Measurements from ENCODE around the gene OMP. TPM values are rescaled to one million over a fixed set of nuclear protein-coding genes. Genes with fewer than 3 reads are reported as not detected.

The OMP gene
- total and polyA plus RNA-seq, 2 of the 13 experiments (the other 11 are each of a cell fraction or from before 2014, with no cell fraction given): not detected

DNA sequence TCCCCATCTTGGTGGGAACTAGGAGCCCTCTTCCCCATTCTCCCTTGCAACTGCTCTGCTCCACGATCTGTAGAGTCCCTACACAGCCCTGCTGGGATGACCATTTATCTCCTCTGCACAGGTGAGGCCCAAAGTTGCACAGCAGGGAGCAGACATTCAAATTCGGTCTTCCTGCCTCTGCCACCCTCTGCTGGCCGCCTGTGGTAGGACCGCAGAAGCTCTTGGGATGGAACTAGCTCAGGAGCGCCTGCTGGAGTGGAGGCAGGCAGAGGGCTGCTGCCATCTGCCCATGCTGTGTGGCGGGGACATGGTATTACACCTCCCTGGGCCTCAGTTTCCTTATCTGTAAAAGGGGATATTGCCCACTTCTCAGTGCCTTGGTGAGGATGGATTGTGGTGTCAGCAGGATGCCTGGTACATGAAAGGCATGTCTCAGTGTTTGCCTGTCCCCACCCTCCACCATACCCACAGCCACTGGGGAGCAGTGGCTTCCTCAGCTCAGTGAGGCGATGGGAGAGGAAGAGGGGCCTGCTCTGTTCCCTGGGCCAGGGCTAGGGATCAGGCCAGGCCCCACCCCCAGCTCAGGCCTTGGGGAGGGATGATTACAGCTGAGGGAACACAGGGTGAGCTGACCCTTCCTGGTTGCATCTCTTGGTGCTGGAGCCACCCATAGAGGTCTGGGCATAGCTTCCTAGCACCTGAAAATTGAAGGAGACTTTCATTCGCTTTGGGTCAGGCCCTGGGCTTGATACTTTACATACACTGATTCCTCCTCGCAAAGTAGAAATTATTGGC is 11.3 kb upstream of the OMP start (continued):
- peak; percentile 56; the same call in 1 of the 2 replicates for TF ChIP-seq ZBTB25 (CRISPR knock-in tag; IDR thresholded peaks at IDR 0.05)
- no peak for TF ChIP-seq ZC3H13 (CRISPR knock-in tag; IDR thresholded peaks at IDR 0.05)
- TF ChIP-seq XRCC5 (optimal IDR thresholded peaks at IDR 0.05; ENCODE audit: low read length): peak; percentile 94
- no peak for TF ChIP-seq ZNF468 (CRISPR knock-in tag; IDR thresholded peaks at IDR 0.05)
- TF ChIP-seq, protein P1, sequence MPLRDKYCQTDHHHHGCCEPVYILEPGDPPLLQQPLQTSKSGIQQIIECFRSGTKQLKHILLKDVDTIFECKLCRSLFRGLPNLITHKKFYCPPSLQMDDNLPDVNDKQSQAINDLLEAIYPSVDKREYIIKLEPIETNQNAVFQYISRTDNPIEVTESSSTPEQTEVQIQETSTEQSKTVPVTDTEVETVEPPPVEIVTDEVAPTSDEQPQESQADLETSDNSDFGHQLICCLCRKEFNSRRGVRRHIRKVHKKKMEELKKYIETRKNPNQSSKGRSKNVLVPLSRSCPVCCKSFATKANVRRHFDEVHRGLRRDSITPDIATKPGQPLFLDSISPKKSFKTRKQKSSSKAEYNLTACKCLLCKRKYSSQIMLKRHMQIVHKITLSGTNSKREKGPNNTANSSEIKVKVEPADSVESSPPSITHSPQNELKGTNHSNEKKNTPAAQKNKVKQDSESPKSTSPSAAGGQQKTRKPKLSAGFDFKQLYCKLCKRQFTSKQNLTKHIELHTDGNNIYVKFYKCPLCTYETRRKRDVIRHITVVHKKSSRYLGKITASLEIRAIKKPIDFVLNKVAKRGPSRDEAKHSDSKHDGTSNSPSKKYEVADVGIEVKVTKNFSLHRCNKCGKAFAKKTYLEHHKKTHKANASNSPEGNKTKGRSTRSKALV (CRISPR knock-in tag; IDR thresholded peaks at IDR 0.05): no peak
- TF ChIP-seq, protein P2, sequence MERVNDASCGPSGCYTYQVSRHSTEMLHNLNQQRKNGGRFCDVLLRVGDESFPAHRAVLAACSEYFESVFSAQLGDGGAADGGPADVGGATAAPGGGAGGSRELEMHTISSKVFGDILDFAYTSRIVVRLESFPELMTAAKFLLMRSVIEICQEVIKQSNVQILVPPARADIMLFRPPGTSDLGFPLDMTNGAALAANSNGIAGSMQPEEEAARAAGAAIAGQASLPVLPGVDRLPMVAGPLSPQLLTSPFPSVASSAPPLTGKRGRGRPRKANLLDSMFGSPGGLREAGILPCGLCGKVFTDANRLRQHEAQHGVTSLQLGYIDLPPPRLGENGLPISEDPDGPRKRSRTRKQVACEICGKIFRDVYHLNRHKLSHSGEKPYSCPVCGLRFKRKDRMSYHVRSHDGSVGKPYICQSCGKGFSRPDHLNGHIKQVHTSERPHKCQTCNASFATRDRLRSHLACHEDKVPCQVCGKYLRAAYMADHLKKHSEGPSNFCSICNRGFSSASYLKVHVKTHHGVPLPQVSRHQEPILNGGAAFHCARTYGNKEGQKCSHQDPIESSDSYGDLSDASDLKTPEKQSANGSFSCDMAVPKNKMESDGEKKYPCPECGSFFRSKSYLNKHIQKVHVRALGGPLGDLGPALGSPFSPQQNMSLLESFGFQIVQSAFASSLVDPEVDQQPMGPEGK (CRISPR knock-in tag; IDR thresholded peaks at IDR 0.05): no peak
- TF ChIP-seq CHCHD3 (CRISPR knock-in tag; IDR thresholded peaks at IDR 0.05): no peak
- TF ChIP-seq, protein P3, sequence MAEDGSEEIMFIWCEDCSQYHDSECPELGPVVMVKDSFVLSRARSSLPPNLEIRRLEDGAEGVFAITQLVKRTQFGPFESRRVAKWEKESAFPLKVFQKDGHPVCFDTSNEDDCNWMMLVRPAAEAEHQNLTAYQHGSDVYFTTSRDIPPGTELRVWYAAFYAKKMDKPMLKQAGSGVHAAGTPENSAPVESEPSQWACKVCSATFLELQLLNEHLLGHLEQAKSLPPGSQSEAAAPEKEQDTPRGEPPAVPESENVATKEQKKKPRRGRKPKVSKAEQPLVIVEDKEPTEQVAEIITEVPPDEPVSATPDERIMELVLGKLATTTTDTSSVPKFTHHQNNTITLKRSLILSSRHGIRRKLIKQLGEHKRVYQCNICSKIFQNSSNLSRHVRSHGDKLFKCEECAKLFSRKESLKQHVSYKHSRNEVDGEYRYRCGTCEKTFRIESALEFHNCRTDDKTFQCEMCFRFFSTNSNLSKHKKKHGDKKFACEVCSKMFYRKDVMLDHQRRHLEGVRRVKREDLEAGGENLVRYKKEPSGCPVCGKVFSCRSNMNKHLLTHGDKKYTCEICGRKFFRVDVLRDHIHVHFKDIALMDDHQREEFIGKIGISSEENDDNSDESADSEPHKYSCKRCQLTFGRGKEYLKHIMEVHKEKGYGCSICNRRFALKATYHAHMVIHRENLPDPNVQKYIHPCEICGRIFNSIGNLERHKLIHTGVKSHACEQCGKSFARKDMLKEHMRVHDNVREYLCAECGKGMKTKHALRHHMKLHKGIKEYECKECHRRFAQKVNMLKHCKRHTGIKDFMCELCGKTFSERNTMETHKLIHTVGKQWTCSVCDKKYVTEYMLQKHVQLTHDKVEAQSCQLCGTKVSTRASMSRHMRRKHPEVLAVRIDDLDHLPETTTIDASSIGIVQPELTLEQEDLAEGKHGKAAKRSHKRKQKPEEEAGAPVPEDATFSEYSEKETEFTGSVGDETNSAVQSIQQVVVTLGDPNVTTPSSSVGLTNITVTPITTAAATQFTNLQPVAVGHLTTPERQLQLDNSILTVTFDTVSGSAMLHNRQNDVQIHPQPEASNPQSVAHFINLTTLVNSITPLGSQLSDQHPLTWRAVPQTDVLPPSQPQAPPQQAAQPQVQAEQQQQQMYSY (CRISPR knock-in tag; IDR thresholded peaks at IDR 0.05): no peak
- TF ChIP-seq, protein P4, sequence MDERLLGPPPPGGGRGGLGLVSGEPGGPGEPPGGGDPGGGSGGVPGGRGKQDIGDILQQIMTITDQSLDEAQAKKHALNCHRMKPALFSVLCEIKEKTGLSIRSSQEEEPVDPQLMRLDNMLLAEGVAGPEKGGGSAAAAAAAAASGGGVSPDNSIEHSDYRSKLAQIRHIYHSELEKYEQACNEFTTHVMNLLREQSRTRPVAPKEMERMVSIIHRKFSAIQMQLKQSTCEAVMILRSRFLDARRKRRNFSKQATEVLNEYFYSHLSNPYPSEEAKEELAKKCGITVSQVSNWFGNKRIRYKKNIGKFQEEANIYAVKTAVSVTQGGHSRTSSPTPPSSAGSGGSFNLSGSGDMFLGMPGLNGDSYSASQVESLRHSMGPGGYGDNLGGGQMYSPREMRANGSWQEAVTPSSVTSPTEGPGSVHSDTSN (CRISPR knock-in tag; IDR thresholded peaks at IDR 0.05): no peak
- TF ChIP-seq, protein P5, sequence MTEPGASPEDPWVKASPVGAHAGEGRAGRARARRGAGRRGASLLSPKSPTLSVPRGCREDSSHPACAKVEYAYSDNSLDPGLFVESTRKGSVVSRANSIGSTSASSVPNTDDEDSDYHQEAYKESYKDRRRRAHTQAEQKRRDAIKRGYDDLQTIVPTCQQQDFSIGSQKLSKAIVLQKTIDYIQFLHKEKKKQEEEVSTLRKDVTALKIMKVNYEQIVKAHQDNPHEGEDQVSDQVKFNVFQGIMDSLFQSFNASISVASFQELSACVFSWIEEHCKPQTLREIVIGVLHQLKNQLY (CRISPR knock-in tag; IDR thresholded peaks at IDR 0.05): no peak
- TF ChIP-seq SP4 (CRISPR knock-in tag; IDR thresholded peaks at IDR 0.05): no peak
- no peak for TF ChIP-seq ZNF30 (CRISPR knock-in tag; IDR thresholded peaks at IDR 0.05)
- TF ChIP-seq ZNF430 (CRISPR knock-in tag; IDR thresholded peaks at IDR 0.05): no peak
- no peak for TF ChIP-seq ZNF501 (CRISPR knock-in tag; IDR thresholded peaks at IDR 0.05)
- TF ChIP-seq, protein P6, sequence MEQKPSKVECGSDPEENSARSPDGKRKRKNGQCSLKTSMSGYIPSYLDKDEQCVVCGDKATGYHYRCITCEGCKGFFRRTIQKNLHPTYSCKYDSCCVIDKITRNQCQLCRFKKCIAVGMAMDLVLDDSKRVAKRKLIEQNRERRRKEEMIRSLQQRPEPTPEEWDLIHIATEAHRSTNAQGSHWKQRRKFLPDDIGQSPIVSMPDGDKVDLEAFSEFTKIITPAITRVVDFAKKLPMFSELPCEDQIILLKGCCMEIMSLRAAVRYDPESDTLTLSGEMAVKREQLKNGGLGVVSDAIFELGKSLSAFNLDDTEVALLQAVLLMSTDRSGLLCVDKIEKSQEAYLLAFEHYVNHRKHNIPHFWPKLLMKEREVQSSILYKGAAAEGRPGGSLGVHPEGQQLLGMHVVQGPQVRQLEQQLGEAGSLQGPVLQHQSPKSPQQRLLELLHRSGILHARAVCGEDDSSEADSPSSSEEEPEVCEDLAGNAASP (CRISPR knock-in tag; IDR thresholded peaks at IDR 0.05; ENCODE audit: borderline replicate concordance): no peak
- TF ChIP-seq SATB2 (CRISPR knock-in tag; IDR thresholded peaks at IDR 0.05): no peak
- TF ChIP-seq RAD51 (IDR thresholded peaks at IDR 0.05; ENCODE audit: borderline replicate concordance): no peak

Measured in HepG2 (cell line).